K562 (cell line): Measurements from ENCODE around the gene STIM1. TPM values are rescaled to one million over a fixed set of nuclear protein-coding genes. Genes with fewer than 3 reads are reported as not detected.

Experiments
- ATAC-seq: fragments of 200-7000 bp; cut with Tn5 transposase; 3 replicates; pipeline ENCODE4 v1.9.1; 2020; ENCODE audit warnings: moderate library complexity
- BruUV-seq: library from RNA; stranded (reverse); fragments of 400-500 nt; replicated peaks from 2 replicates; lab custom pipeline; 2021; lab: Mats Ljungman, UMichigan
- CTCF ChIA-PET: fragments of 300-600 bp; formaldehyde crosslinking; extraction: SDS; loops from one replicate; lab custom pipeline; 2021; ENCODE audit warnings: low intra/inter-chr PET ratio; lab: Yijun Ruan, JAX
- POLR2A ChIA-PET: fragments of 300-600, 350-650 bp; sonication (Branson Sonifier 250); formaldehyde crosslinking; extraction: SDS; loops from one replicate; lab custom pipeline; 2021; ENCODE audit warnings: antibody characterized with exemption, inconsistent platforms; lab: Yijun Ruan, JAX
- DNase-seq, 4 experiments: peaks; one replicate each; pipeline versions ENCODE4 v3.0.0 to v3.0.0-alpha.2; 2011 to 2018; ENCODE audit warnings: low spot score in 3 of 4, mixed read lengths in 3 of 4; ENCODE audit errors: extremely low read depth in 1 of 4
- FAIRE-seq: peaks from 2 replicates; lab custom pipeline; 2011; peaks lifted over from hg19 to GRCh38; lab: Jason Lieb, UNC
- H2AFZ ChIP-seq: 2 replicates; pipeline ENCODE4 v1.6.0; 2011; ENCODE audit warnings: low read depth, low read length, control low read depth, inconsistent platforms
- H3K27ac ChIP-seq: fragments of 200-600 bp; 3 replicates; pipeline ENCODE4 v1.8.0; 2011; ENCODE audit warnings: low read depth, mild to moderate bottlenecking, control low read depth, inconsistent platforms, low read length, moderate library complexity, mixed read lengths; ENCODE audit errors: extremely low read depth
- H3K27me3 ChIP-seq, 2 experiments: fragments of 300-600 bp in 1 of 2; 2 replicates in 1 of 2; 3 replicates in 1 of 2; pipeline versions ENCODE4 v1.6.0 to v1.8.0; 2011; ENCODE audit warnings: inconsistent platforms in 2 of 2, low read length in 2 of 2, mild to moderate bottlenecking in 1 of 2, mixed read lengths in 1 of 2, moderate library complexity in 1 of 2; ENCODE audit not compliant: control insufficient read depth in 2 of 2, insufficient read depth in 2 of 2
- H3K36me3 ChIP-seq: fragments of 300-600 bp; 3 replicates; pipeline ENCODE4 v1.8.0; 2011; ENCODE audit warnings: mild to moderate bottlenecking, low read length, inconsistent platforms; ENCODE audit not compliant: control insufficient read depth, insufficient read depth
- H3K4me1 ChIP-seq, 2 experiments: fragments of 200-600 bp in 1 of 2; replicated peaks in 1 of 2; 2 replicates in 1 of 2; 3 replicates in 1 of 2; pipeline versions ENCODE4 v1.5.1 to v1.8.0; 2011; ENCODE audit warnings: inconsistent platforms in 2 of 2, low read length in 2 of 2, mild to moderate bottlenecking in 1 of 2, mixed read lengths in 1 of 2, moderate library complexity in 1 of 2; ENCODE audit not compliant: control insufficient read depth in 2 of 2, insufficient read depth in 2 of 2
- H3K4me2 ChIP-seq: 2 replicates; pipeline ENCODE4 v1.6.1; 2011; ENCODE audit warnings: low read length, control low read depth, inconsistent platforms, mixed read lengths; ENCODE audit not compliant: insufficient read depth
- H3K4me3 ChIP-seq: fragments of 200-600 bp; sonication (generic), shearing (Covaris generic); 2 replicates; pipeline ENCODE4 v1.5.1; 2016; ENCODE audit warnings: control low read depth, inconsistent platforms
- H3K79me2 ChIP-seq: fragments of 200-600 bp; 3 replicates; pipeline ENCODE4 v1.8.0; 2011; ENCODE audit warnings: low read length, inconsistent platforms; ENCODE audit not compliant: control insufficient read depth, insufficient read depth
- H3K9ac ChIP-seq, 2 experiments: 2 replicates each; pipeline versions ENCODE4 v1.6.0 to v1.6.1; 2011; ENCODE audit warnings: low read depth in 2 of 2, low read length in 2 of 2, control low read depth in 1 of 2, inconsistent platforms in 1 of 2, mild to moderate bottlenecking in 1 of 2, mixed read lengths in 1 of 2; ENCODE audit not compliant: insufficient read depth in 1 of 2
- H3K9me1 ChIP-seq: one replicate; pipeline ENCODE4 v1.6.0; 2011; ENCODE audit warnings: inconsistent platforms, mild to moderate bottlenecking, low read length, moderate library complexity; ENCODE audit not compliant: control insufficient read depth, insufficient read depth
- H3K9me3 ChIP-seq: replicated peaks from 2 replicates; pipeline ENCODE4 v1.5.1; 2011; ENCODE audit warnings: low read depth, low read length, inconsistent platforms; ENCODE audit not compliant: control insufficient read depth, insufficient read depth
- H4K20me1 ChIP-seq: replicated peaks from 2 replicates; pipeline ENCODE4 v1.6.1; 2011; ENCODE audit warnings: low read length, inconsistent platforms, mixed read lengths; ENCODE audit not compliant: control insufficient read depth, insufficient read depth
- MCM7 ChIP-seq, 2 experiments: fragments of 450-650 bp; IDR thresholded peaks; 2 replicates each; pipeline ENCODE4 v1.6.1; 2016 to 2018
- NFXL1 ChIP-seq: fragments of 450-650 bp; formaldehyde crosslinking; IDR thresholded peaks from 2 replicates; pipeline ENCODE4 v1.4.0; 2021; ENCODE audit warnings: mild to moderate bottlenecking
- NR3C1 ChIP-seq: sonication (generic); formaldehyde crosslinking; IDR thresholded peaks from 2 replicates; pipeline ENCODE4 v1.8.1; 2022; ENCODE audit warnings: missing genetic modification reagents
- PHB ChIP-seq: fragments of 250-450 bp; sonication (Bioruptor Pico); IDR thresholded peaks from 2 replicates; pipeline ENCODE4 v1.5.0; 2021
- SMAD4 ChIP-seq: fragments of 250-450 bp; sonication (Bioruptor Pico); conservative IDR thresholded peaks from 2 replicates; pipeline ENCODE4 v1.8.0; 2021; ENCODE audit warnings: inconsistent platforms, mild to moderate bottlenecking, moderate library complexity
- SRSF1 ChIP-seq: fragments of 200-400 bp; formaldehyde crosslinking; IDR thresholded peaks from 2 replicates; pipeline ENCODE4 v1.6.1; 2017; ENCODE audit warnings: mild to moderate bottlenecking, low read depth, low read length, moderate library complexity
- ZFX ChIP-seq: sonication (generic); formaldehyde crosslinking; IDR thresholded peaks from 2 replicates; pipeline ENCODE4 v1.8.0; 2022; ENCODE audit warnings: mild to moderate bottlenecking, missing genetic modification reagents, moderate library complexity
- ZKSCAN8 ChIP-seq: fragments of 200-800 bp; sonication (Bioruptor generic); IDR thresholded peaks from 2 replicates; pipeline ENCODE4 v1.6.1; 2016; ENCODE audit warnings: missing genetic modification characterization, missing compliant biosample characterization
- ZNF175 ChIP-seq: fragments of 200-800 bp; sonication (Bioruptor generic); IDR thresholded peaks from 2 replicates; pipeline ENCODE4 v1.6.1; 2016; ENCODE audit warnings: low read depth, mild to moderate bottlenecking, missing genetic modification characterization, missing compliant biosample characterization
- ZNF263 ChIP-seq: sonication (generic); formaldehyde crosslinking; IDR thresholded peaks from 2 replicates; pipeline ENCODE4 v1.8.0; 2022; ENCODE audit warnings: mild to moderate bottlenecking, missing genetic modification reagents, borderline replicate concordance
- ZNF76 ChIP-seq: fragments of 250-450 bp; sonication (Bioruptor Pico); IDR thresholded peaks from 2 replicates; pipeline ENCODE4 v1.4.0; 2020; ENCODE audit warnings: mild to moderate bottlenecking, moderate library complexity, borderline replicate concordance
- WGBS: fragments of 100-300 bp; shearing (Covaris generic); methylation state at CpG from one replicate; pipeline ENCODE4 v1.1.6; 2016; ENCODE audit warnings: low coverage, mixed read lengths; ENCODE audit not compliant: insufficient coverage; ENCODE audit errors: missing lambda C conversion rate; 5-methylcytosine and 5-hydroxymethylcytosine counted together
- in situ Hi-C: fragments of 300-500 bp; cut with MboI; formaldehyde crosslinking; loops from 4 replicates; pipeline ENCODE4 v1.15.0; 2018; ENCODE audit warnings: inconsistent platforms, mixed read lengths
- intact Hi-C: fragments of 100-400 bp; cut with micrococcal nuclease; formaldehyde crosslinking; loops from 2 replicates; pipeline ENCODE4 v1.14.2; 2022
- polyA plus RNA-seq, 8 experiments: library from polyadenylated mRNA; depleted of rRNA in 4 of 8; stranded (reverse) in 5 of 8; unstranded in 3 of 8; fragments of >200 nt; fragmentation: Nextera tagmentation in 2 of 8; fragmentation: Illumina TruSeq in 1 of 8; extraction: Ambion mirVana in 2 of 8; extraction: Trizol in 1 of 8; gene quantifications; 2 replicates each; pipeline versions ENCODE4 v1.2.1 to v1.2.3, GENCODE V29; 2011 to 2014; ENCODE audit warnings: inconsistent platforms in 1 of 8, missing spikeins in 1 of 8
- total RNA-seq, 7 experiments: library from RNA; depleted of rRNA in 6 of 7; stranded (reverse); fragments of >200 nt in 6 of 7; fragmentation: Illumina TruSeq in 2 of 7; extraction: Trizol in 2 of 7; gene quantifications; 2 replicates each; pipeline versions ENCODE4 v1.2.1 to v1.2.3, GENCODE V29; 2011 to 2021; ENCODE audit warnings: low replicate concordance in 1 of 7
- TF ChIP-seq, protein P1 (sequence below): sonication (generic); formaldehyde crosslinking; IDR thresholded peaks from 2 replicates; pipeline ENCODE4 v1.8.1; 2023; ENCODE audit warnings: missing genetic modification reagents, mild to moderate bottlenecking, borderline replicate concordance
- TF ChIP-seq, protein P2 (sequence below): fragments of 250-450 bp; sonication (Bioruptor Pico); IDR thresholded peaks from 2 replicates; pipeline ENCODE4 v1.4.0; 2020
- TF ChIP-seq, protein P3 (sequence below): fragments of 450-650 bp; formaldehyde crosslinking; IDR thresholded peaks from 2 replicates; pipeline ENCODE4 v1.4.0; 2020; ENCODE audit warnings: mild to moderate bottlenecking, mixed read lengths

STIM1 gene
- total and polyA plus RNA-seq, 9 of the 15 experiments (the other 6 are each of a cell fraction or from before 2014, with no cell fraction given): 7.7 to 50.5 (median 22.5) TPM

DNA sequence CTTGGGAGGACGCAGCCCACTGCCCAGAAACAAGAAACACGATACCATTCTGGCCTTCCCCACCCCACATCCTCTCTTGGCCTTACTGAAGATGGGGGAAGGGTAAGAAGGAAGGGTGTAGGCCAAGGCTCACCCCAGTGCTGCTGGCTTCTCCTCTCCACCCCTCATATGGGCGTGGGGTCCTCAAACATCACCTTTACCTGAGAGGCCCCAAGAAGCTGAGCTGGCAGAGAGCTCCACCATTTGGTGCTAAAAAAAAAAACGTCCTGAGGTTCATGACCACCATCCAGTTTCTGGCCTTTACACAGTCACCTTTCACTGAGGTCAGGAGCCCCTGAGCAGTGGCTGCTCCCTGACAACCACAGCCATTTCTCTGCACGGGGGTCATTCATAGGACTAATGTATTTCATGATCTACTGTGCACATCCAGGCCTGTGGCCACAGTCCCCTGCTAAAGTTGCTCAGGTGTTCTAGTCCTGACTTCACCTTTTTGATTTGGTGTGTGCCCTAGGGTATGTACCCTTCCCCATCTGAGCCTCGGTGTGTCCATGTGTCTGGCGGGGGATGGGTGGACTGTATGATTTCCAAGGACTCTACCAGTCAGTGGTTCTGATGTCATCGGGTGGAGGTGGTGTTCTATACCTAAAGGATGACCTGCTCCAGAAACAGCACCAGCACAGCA is 29.9 kb upstream of the STIM1 start:
- Histone ChIP-seq H3K4me2 (peak overlapping the region; percentile 52), H3K4me1 (peaks cover 25 to 30% of the 10 kb centered on the region in 2 experiments), H3K36me3 (peaks cover 75% of the 10 kb centered on the region), H3K9me1 (peaks cover 5% of the 10 kb centered on the region), H3K27ac (peak overlapping the region; percentile 60), H3K79me2 (peaks cover 50% of the 10 kb centered on the region), H4K20me1 (no peaks in the 10 kb centered on the region), H2AFZ (0 out of 2 replicates have a peak overlapping the region, but pooled peaks have one; percentile 78), H3K4me3 (no peak overlapping the region), H3K9ac (peak overlapping the region in 1 of 2 experiments; percentile 21; a peak in 2 of 4 replicates), H3K9me3 (no peaks in the 10 kb centered on the region), H3K27me3 (no peaks in the 10 kb centered on the region)
- POLR2A ChIA-PET: interaction anchor here (0.5 to 2.8 kb wide), 12 partner anchors 8 to 248 kb away, joined by 3 to 18 read pairs (median 4); partner anchors contain the start of genes PGAP2, RHOG and STIM1
- in situ Hi-C loops (no loop called here), intact Hi-C loops (no loop called here)
- DNase-seq (peak in 2 of 4 experiments; percentile 22 to 60), FAIRE-seq (peak; percentile 71), ATAC-seq (peak; percentile 51)
- BruUV-seq: TSS peak; percentile 49
- CTCF ChIA-PET: interaction anchor here (0.6 to 1.8 kb wide), 3 partner anchors 15 to 247 kb away, joined by 3 to 11 read pairs (median 5); partner anchors contain the start of gene RHOG
- WGBS: 27% methylated on average over 8 of the region's 8 CpGs
- 0 out of 2 replicates have a peak, but pooled peaks have one; percentile 28 for TF ChIP-seq ZNF263 (CRISPR knock-in tag)
- TF ChIP-seq MCM7 (IDR thresholded peaks at IDR 0.05): no peak
- no peak for TF ChIP-seq ZKSCAN8
- no peak for TF ChIP-seq SRSF1
- TF ChIP-seq NFXL1 (CRISPR knock-in tag): no peak
- TF ChIP-seq NR3C1 (CRISPR knock-in tag): no peak
- TF ChIP-seq, protein P1, sequence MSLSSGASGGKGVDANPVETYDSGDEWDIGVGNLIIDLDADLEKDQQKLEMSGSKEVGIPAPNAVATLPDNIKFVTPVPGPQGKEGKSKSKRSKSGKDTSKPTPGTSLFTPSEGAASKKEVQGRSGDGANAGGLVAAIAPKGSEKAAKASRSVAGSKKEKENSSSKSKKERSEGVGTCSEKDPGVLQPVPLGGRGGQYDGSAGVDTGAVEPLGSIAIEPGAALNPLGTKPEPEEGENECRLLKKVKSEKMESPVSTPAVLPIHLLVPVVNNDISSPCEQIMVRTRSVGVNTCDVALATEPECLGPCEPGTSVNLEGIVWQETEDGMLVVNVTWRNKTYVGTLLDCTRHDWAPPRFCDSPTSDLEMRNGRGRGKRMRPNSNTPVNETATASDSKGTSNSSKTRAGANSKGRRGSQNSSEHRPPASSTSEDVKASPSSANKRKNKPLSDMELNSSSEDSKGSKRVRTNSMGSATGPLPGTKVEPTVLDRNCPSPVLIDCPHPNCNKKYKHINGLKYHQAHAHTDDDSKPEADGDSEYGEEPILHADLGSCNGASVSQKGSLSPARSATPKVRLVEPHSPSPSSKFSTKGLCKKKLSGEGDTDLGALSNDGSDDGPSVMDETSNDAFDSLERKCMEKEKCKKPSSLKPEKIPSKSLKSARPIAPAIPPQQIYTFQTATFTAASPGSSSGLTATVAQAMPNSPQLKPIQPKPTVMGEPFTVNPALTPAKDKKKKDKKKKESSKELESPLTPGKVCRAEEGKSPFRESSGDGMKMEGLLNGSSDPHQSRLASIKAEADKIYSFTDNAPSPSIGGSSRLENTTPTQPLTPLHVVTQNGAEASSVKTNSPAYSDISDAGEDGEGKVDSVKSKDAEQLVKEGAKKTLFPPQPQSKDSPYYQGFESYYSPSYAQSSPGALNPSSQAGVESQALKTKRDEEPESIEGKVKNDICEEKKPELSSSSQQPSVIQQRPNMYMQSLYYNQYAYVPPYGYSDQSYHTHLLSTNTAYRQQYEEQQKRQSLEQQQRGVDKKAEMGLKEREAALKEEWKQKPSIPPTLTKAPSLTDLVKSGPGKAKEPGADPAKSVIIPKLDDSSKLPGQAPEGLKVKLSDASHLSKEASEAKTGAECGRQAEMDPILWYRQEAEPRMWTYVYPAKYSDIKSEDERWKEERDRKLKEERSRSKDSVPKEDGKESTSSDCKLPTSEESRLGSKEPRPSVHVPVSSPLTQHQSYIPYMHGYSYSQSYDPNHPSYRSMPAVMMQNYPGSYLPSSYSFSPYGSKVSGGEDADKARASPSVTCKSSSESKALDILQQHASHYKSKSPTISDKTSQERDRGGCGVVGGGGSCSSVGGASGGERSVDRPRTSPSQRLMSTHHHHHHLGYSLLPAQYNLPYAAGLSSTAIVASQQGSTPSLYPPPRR (CRISPR knock-in tag): no peak
- TF ChIP-seq PHB (CRISPR knock-in tag): no peak
- no peak for TF ChIP-seq ZNF175 (CRISPR knock-in tag)
- TF ChIP-seq, protein P2, sequence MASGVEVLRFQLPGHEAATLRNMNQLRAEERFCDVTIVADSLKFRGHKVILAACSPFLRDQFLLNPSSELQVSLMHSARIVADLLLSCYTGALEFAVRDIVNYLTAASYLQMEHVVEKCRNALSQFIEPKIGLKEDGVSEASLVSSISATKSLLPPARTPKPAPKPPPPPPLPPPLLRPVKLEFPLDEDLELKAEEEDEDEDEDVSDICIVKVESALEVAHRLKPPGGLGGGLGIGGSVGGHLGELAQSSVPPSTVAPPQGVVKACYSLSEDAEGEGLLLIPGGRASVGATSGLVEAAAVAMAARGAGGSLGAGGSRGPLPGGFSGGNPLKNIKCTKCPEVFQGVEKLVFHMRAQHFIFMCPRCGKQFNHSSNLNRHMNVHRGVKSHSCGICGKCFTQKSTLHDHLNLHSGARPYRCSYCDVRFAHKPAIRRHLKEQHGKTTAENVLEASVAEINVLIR: no peak
- TF ChIP-seq ZFX (CRISPR knock-in tag): no peak
- 0 out of 2 replicates have a peak, but pooled peaks have one; percentile 31 for TF ChIP-seq SMAD4 (CRISPR knock-in tag)
- 0 out of 2 replicates have a peak, but pooled peaks have one; percentile 57 for TF ChIP-seq ZNF76
- TF ChIP-seq, protein P3, sequence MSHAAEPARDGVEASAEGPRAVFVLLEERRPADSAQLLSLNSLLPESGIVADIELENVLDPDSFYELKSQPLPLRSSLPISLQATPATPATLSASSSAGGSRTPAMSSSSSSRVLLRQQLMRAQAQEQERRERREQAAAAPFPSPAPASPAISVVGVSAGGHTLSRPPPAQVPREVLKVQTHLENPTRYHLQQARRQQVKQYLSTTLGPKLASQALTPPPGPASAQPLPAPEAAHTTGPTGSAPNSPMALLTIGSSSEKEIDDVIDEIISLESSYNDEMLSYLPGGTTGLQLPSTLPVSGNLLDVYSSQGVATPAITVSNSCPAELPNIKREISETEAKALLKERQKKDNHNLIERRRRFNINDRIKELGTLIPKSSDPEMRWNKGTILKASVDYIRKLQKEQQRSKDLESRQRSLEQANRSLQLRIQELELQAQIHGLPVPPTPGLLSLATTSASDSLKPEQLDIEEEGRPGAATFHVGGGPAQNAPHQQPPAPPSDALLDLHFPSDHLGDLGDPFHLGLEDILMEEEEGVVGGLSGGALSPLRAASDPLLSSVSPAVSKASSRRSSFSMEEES: no peak
